ENCODE results near the gene FADS1. TPM values are rescaled to one million over a fixed set of nuclear protein-coding genes. Genes with fewer than 3 reads are reported as not detected.

Gene FADS1
- total and polyA plus RNA-seq, 5 donors from 2014 or later, result 0.35 to 9.1 (median 3.1) TPM; not detected in 2

DNA sequence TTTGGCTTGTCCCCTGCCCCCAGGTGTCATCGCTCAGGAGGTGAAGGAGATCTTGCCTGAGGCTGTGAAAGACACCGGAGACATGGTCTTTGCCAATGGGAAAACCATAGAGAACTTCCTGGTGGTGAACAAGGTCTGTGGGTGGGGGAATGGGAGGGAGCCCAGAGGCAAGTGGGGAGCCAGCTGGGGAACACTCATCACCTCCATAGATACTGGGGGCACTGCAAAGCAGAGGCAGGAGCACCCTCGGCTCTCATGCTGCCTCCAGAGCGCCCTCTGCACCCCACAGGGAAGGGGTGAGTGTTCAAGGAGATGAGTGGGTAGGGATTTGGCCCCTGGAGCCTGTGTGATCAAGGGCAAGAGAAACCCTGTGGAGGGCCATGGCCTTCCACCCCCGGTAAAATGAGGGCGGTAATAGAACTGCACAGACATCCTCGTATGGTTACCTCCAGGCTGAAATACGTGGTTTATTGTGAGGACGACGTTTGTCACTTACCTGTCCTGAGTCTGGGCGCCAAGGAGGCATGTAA is 38.4 kb downstream of the FADS1 start:
- no peak for ATAC-seq (ENCODE audit: low read depth in 2 of 2)
- H3K4me1 ChIP-seq (ENCODE audit: control insufficient read depth, insufficient read depth, low read length, poor library complexity, severe bottlenecking), result peaks cover 14% of the 10 kb centered on the region
- no peaks in the 10 kb centered on the region for H3K36me3 ChIP-seq (ENCODE audit: control insufficient read depth, insufficient read depth, low read length)
- H3K4me3 ChIP-seq (ENCODE audit: low read depth, low read length), result no peak overlapping the region
- H3K27me3 ChIP-seq (ENCODE audit: control insufficient read depth, insufficient read depth, low read length), result no peaks in the 10 kb centered on the region
- DNase-seq, result no peak
- peaks cover 11% of the 10 kb centered on the region for H3K27me3 Mint-ChIP-seq
- H3K27ac Mint-ChIP-seq, result no peak overlapping the region
- H3K4me1 Mint-ChIP-seq, result peaks cover 0 to 19% (median 4%) of the 10 kb centered on the region in 4 donors
- H3K9me3 Mint-ChIP-seq, result no peaks in the 10 kb centered on the region
- H3K4me3 Mint-ChIP-seq, result peak overlapping the region in 1 of 4 donors; percentile 66
- H3K36me3 Mint-ChIP-seq, result no peaks in the 10 kb centered on the region
- no peak overlapping the region for H3K27ac ChIP-seq (ENCODE audit: insufficient read depth, low read length, poor library complexity, severe bottlenecking)
- no peaks in the 10 kb centered on the region for H3K9me3 ChIP-seq (ENCODE audit: control insufficient read depth in 2 of 2, low read length in 2 of 2)

DNA sequence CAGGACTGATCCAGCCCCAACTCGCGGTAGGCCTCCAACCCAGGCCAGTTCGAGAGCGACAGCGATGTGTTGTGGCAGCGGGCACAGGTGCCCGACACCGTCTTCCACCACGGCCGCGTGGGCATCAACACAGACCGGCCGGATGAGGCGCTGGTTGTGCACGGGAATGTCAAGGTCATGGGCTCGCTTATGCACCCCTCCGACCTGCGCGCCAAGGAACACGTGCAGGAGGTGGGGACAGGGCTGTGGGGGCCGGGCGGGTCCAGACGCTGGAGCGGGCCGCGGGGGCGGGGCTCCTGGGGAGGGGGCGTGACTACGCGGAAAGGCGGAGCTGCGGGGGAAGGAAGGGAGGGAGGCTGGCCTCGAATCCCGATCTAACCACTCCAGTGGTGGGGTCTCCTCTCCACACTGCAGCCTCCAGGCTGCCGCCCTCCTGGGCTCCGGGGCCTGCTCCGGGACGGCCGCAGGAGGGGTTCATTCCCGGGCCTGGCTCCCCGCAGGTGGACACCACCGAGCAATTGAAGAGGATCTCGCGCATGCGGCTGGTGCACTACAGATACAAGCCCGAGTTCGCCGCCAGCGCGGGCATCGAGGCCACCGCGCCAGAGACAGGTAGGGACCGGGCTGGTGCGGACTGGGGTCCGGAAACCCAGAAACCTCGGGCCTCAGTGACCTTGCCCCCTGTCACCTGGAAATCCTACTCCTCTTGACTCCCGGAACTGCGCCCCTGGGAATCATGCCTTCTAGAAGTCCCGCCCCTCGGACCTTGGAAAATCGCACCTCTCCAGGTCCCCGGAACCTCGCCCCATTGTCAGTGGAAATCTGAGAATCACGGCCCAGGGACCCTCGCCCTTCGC is 39.3 kb downstream of the FADS1 start:
- no peaks in the 10 kb centered on the region for H3K9me3 Mint-ChIP-seq
- peak overlapping the region in 1 of 3 donors; percentile 10 for H3K27ac Mint-ChIP-seq
- DNase-seq (peak; percentile 49 to 63 (median 50)), ATAC-seq (ENCODE audit: low read depth in 2 of 2) (peak; percentile 49 to 54)
- H3K27me3 ChIP-seq (ENCODE audit: control insufficient read depth, insufficient read depth, low read length), result no peaks in the 10 kb centered on the region
- peaks cover 0 to 19% (median 4%) of the 10 kb centered on the region in 4 donors for H3K4me1 Mint-ChIP-seq
- H3K27me3 Mint-ChIP-seq, result peaks cover 11% of the 10 kb centered on the region
- H3K27ac ChIP-seq (ENCODE audit: insufficient read depth, low read length, poor library complexity, severe bottlenecking), result no peak overlapping the region
- H3K4me3 Mint-ChIP-seq, result peak overlapping the region in 3 of 4 donors; percentile 54 to 71 (median 61)
- peaks cover 16% of the 10 kb centered on the region for H3K4me1 ChIP-seq (ENCODE audit: control insufficient read depth, insufficient read depth, low read length, poor library complexity, severe bottlenecking)
- no peaks in the 10 kb centered on the region for H3K36me3 Mint-ChIP-seq
- no peak overlapping the region for H3K4me3 ChIP-seq (ENCODE audit: low read depth, low read length)
- H3K36me3 ChIP-seq (ENCODE audit: control insufficient read depth, insufficient read depth, low read length), result no peaks in the 10 kb centered on the region
- H3K9me3 ChIP-seq (ENCODE audit: control insufficient read depth in 2 of 2, low read length in 2 of 2), result no peaks in the 10 kb centered on the region

DNA sequence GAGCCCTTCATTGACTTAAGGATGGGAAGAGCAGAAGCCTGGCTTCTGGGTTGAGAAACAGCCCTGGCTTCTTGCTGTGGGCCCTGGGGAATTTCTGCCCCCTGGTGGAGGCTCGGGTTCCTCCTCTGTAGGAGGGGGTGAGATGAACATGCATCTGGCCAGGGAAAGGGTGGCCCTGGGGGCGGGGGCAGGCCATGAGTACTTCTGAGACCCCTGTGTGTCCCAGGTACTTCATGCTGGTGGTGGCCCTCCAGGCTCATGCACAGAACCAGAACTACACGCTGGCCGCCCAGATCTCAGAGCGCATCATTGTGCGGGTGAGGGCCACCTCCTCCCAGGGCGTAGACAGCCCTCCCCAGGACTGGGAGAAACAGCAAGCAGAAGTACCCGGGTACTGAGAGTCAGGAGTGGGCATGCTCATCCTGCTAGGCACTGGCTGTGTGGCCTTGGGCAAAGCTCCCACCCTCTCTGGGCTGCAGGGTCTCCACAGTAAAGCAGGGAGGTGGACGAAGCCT is 40.2 kb downstream of the FADS1 start:
- Histone ChIP-seq H3K36me3 (ENCODE audit: control insufficient read depth, insufficient read depth, low read length) (no peaks in the 10 kb centered on the region), H3K4me1 (ENCODE audit: control insufficient read depth, insufficient read depth, low read length, poor library complexity, severe bottlenecking) (peaks cover 20% of the 10 kb centered on the region), H3K9me3 (ENCODE audit: control insufficient read depth in 2 of 2, low read length in 2 of 2) (no peaks in the 10 kb centered on the region), H3K27me3 (ENCODE audit: control insufficient read depth, insufficient read depth, low read length) (no peaks in the 10 kb centered on the region), H3K27ac (ENCODE audit: insufficient read depth, low read length, poor library complexity, severe bottlenecking) (no peak overlapping the region), H3K4me3 (ENCODE audit: low read depth, low read length) (no peak overlapping the region)
- Mint-ChIP-seq H3K4me1 (peaks cover 0 to 19% (median 4%) of the 10 kb centered on the region in 4 donors), H3K36me3 (no peaks in the 10 kb centered on the region), H3K9me3 (no peaks in the 10 kb centered on the region), H3K27ac (peak overlapping the region in 2 of 3 donors; percentile 10 to 42), H3K27me3 (peaks cover 11% of the 10 kb centered on the region), H3K4me3 (peak overlapping the region in 3 of 4 donors; percentile 54 to 71 (median 57))
- ATAC-seq (ENCODE audit: low read depth in 2 of 2), result peak in 1 of 2 donors; percentile 27
- DNase-seq, result peak in 2 of 3 donors; percentile 19 to 69

DNA sequence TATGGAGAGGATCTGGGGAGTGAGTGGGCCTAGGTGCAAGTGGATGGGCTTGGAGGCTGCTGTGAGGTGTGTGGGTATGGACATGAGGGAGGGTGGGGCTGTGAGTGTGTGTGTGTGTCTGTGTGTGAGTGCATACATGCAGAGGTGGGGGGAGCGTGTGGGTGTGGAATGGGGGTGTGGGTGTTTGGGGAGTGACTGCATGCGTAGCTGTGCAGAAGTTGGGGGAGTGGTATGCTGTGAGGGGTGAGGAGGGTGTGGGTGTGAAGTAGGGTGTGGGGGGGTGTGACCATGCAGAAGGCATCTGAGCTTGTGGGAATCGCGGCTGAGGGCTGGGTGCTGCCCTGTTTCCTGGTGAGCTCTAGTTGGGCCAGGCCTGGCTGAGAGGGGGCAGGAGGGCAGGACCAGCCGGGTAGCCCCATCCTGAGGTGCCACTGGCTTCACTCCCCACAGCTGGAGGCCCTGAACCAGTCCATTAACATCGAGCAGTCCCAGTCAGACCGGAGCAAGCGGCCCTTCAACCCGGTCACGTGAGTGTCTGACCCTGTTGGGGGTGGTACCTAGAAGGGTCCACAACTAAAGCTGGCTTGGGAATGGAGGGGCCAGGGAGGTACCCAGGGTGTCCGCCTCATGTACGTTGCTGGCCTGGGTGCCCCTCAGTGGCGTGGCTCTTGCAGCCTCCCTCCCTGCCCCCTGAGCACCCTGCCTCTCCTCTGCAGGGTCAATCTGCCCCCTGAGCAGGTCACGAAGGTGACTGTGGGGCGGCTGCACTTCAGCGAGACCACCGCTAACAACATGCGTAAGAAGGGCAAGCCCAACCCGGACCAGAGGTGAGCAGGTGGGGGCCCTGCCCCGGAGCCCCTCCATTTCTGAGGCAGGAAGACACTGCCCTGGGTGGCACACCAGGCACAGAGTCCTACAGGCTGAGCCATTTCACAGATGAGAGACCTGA is 40.9 kb downstream of the FADS1 start:
- Mint-ChIP-seq H3K36me3 (no peaks in the 10 kb centered on the region), H3K9me3 (peaks cover 0 to 1% (median 0%) of the 10 kb centered on the region in 7 donors), H3K27me3 (peaks cover 11% of the 10 kb centered on the region), H3K4me3 (peak overlapping the region in 2 of 4 donors; percentile 21 to 39), H3K27ac (peak overlapping the region in 1 of 3 donors; percentile 42), H3K4me1 (peaks cover 0 to 21% (median 4%) of the 10 kb centered on the region in 4 donors)
- DNase-seq (no peak), ATAC-seq (ENCODE audit: low read depth in 2 of 2) (no peak)
- Histone ChIP-seq H3K4me1 (ENCODE audit: control insufficient read depth, insufficient read depth, low read length, poor library complexity, severe bottlenecking) (peaks cover 20% of the 10 kb centered on the region), H3K27me3 (ENCODE audit: control insufficient read depth, insufficient read depth, low read length) (no peaks in the 10 kb centered on the region), H3K4me3 (ENCODE audit: low read depth, low read length) (no peak overlapping the region), H3K36me3 (ENCODE audit: control insufficient read depth, insufficient read depth, low read length) (no peaks in the 10 kb centered on the region), H3K9me3 (ENCODE audit: control insufficient read depth in 2 of 2, low read length in 2 of 2) (no peaks in the 10 kb centered on the region), H3K27ac (ENCODE audit: insufficient read depth, low read length, poor library complexity, severe bottlenecking) (no peak overlapping the region)

DNA sequence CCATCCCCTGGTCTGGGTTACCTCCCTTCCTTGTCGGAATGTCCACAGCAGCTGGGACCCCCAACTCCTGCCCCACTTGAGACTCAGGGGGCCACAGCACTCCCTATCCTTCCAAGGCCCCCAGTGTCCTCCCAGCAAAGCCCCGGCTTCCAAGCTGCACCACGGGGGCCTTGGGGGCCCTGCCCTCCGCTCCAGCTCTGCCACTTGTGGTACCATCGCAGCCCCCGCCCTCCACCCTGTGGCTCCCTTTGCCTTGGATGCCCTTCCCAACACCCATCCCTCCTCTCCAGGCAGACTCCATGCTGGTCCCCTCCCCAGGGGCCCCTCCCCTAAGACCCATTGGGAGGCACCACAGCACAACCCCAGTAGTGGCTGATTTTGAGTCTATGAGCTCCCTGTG is 41.7 kb downstream of the FADS1 start:
- no peak for DNase-seq
- H3K27ac Mint-ChIP-seq, result no peak overlapping the region

DNA sequence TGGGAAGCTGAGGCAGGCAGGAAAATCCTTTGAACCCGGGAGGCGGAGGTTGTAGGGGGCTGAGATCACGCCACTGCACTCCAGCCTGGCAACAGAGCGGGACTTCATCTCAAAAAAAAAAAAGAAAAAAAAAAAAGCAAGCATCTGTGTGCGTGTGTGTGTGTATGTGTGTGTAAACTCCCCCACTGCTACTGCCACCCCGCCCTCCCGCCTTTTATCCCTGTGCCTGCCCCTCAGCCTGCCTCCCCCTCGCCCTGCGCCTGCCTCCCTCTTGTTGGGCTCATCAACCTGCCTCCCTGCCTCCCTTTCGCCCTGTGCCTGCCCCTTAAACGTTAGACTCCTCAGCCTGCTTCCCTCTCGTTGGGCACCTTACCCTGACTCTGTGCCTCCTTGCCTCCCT is 42.4 kb downstream of the FADS1 start:
- peaks cover 0 to 1% (median 0%) of the 10 kb centered on the region in 7 donors for H3K9me3 Mint-ChIP-seq
- Histone ChIP-seq H3K4me1 (ENCODE audit: control insufficient read depth, insufficient read depth, low read length, poor library complexity, severe bottlenecking) (peaks cover 20% of the 10 kb centered on the region), H3K9me3 (ENCODE audit: control insufficient read depth in 2 of 2, low read length in 2 of 2) (no peaks in the 10 kb centered on the region), H3K27me3 (ENCODE audit: control insufficient read depth, insufficient read depth, low read length) (no peaks in the 10 kb centered on the region), H3K36me3 (ENCODE audit: control insufficient read depth, insufficient read depth, low read length) (no peaks in the 10 kb centered on the region), H3K4me3 (ENCODE audit: low read depth, low read length) (no peak overlapping the region), H3K27ac (ENCODE audit: insufficient read depth, low read length, poor library complexity, severe bottlenecking) (no peak overlapping the region)
- peaks cover 7% of the 10 kb centered on the region for H3K27me3 Mint-ChIP-seq
- no peak overlapping the region for H3K27ac Mint-ChIP-seq
- DNase-seq (no peak), ATAC-seq (ENCODE audit: low read depth in 2 of 2) (no peak)
- H3K4me1 Mint-ChIP-seq, result peaks cover 0 to 21% (median 4%) of the 10 kb centered on the region in 4 donors
- H3K36me3 Mint-ChIP-seq, result no peaks in the 10 kb centered on the region
- no peak overlapping the region for H3K4me3 Mint-ChIP-seq

More for the DNA sequence above, 41.7 kb downstream of the FADS1 start:
- Histone ChIP-seq H3K27me3 (ENCODE audit: control insufficient read depth, insufficient read depth, low read length) (no peaks in the 10 kb centered on the region), H3K27ac (ENCODE audit: insufficient read depth, low read length, poor library complexity, severe bottlenecking) (no peak overlapping the region), H3K36me3 (ENCODE audit: control insufficient read depth, insufficient read depth, low read length) (no peaks in the 10 kb centered on the region), H3K9me3 (ENCODE audit: control insufficient read depth in 2 of 2, low read length in 2 of 2) (no peaks in the 10 kb centered on the region), H3K4me3 (ENCODE audit: low read depth, low read length) (no peak overlapping the region), H3K4me1 (ENCODE audit: control insufficient read depth, insufficient read depth, low read length, poor library complexity, severe bottlenecking) (peaks cover 20% of the 10 kb centered on the region)
- ATAC-seq (ENCODE audit: low read depth in 2 of 2), result no peak
- Mint-ChIP-seq H3K9me3 (peaks cover 0 to 1% (median 0%) of the 10 kb centered on the region in 7 donors), H3K27me3 (peaks cover 11% of the 10 kb centered on the region), H3K4me1 (peaks cover 0 to 21% (median 4%) of the 10 kb centered on the region in 4 donors), H3K36me3 (no peaks in the 10 kb centered on the region), H3K4me3 (peak overlapping the region in 1 of 4 donors; percentile 39)

DNA sequence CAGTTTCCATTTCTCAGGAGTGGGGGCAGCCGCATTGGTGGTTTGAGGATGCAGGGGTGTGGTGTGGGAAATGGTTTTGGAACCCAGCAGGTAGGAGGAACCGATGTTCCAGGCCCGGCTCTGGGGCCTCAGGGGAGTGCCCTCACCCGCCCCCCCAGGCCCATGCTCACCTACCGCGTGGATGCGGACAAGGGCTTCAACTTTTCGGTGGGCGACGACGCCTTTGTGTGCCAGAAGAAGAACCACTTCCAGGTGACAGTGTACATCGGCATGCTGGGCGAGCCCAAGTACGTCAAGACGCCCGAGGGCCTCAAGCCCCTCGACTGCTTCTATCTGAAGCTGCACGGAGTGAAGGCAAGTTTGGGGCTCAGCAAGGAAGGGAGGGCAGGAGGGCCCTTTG is 43.0 kb downstream of the FADS1 start:
- no peak overlapping the region for H3K4me3 Mint-ChIP-seq
- H3K9me3 Mint-ChIP-seq, result peaks cover 0 to 1% (median 0%) of the 10 kb centered on the region in 7 donors
- no peak for ATAC-seq (ENCODE audit: low read depth in 2 of 2)
- Histone ChIP-seq H3K4me3 (ENCODE audit: low read depth, low read length) (no peak overlapping the region), H3K4me1 (ENCODE audit: control insufficient read depth, insufficient read depth, low read length, poor library complexity, severe bottlenecking) (peaks cover 20% of the 10 kb centered on the region), H3K27ac (ENCODE audit: insufficient read depth, low read length, poor library complexity, severe bottlenecking) (no peak overlapping the region), H3K9me3 (ENCODE audit: control insufficient read depth in 2 of 2, low read length in 2 of 2) (no peaks in the 10 kb centered on the region), H3K27me3 (ENCODE audit: control insufficient read depth, insufficient read depth, low read length) (no peaks in the 10 kb centered on the region), H3K36me3 (ENCODE audit: control insufficient read depth, insufficient read depth, low read length) (no peaks in the 10 kb centered on the region)
- peaks cover 5% of the 10 kb centered on the region for H3K27me3 Mint-ChIP-seq
- peaks cover 0 to 21% (median 4%) of the 10 kb centered on the region in 4 donors for H3K4me1 Mint-ChIP-seq
- no peak overlapping the region for H3K27ac Mint-ChIP-seq
- DNase-seq, result no peak
- no peaks in the 10 kb centered on the region for H3K36me3 Mint-ChIP-seq
